IMR-90 (cell line): Measurements from ENCODE around the gene ACACA. TPM values are rescaled to one million over a fixed set of nuclear protein-coding genes. Genes with fewer than 3 reads are reported as not detected.

ENCODE experiments used
- ATAC-seq: fragments of 200-7000 bp; cut with Tn5 transposase; 2 replicates; pipeline ENCODE4 v1.9.1; 2020; ENCODE audit warnings: low read depth, mild to moderate bottlenecking, moderate library complexity
- BruUV-seq: library from RNA; stranded (reverse); fragments of 400-500 nt; replicated peaks from 2 replicates; lab custom pipeline; 2021; lab: Mats Ljungman, UMichigan
- CTCF ChIA-PET: fragments of 300-600 bp; formaldehyde crosslinking; extraction: SDS; loops from one replicate; lab custom pipeline; 2021; ENCODE audit warnings: antibody characterized with exemption; lab: Yijun Ruan, JAX
- POLR2A ChIA-PET: fragments of 300-600 bp; sonication (Branson Sonifier 250); formaldehyde crosslinking; loops from one replicate; lab custom pipeline; 2022; ENCODE audit warnings: antibody characterized with exemption; ENCODE audit not compliant: unreplicated experiment; lab: Charles Lee
- DNase-seq: peaks from one replicate; pipeline ENCODE4 v3.0.0; 2013
- H2AFZ ChIP-seq: replicated peaks from 2 replicates; pipeline ENCODE3; 2013; ENCODE audit warnings: low read length, mild to moderate bottlenecking; ENCODE audit not compliant: poor library complexity
- H2AK5ac ChIP-seq: 2 replicates; pipeline ENCODE4 v1.6.1; 2013; ENCODE audit warnings: low read depth, low read length, inconsistent platforms
- H2AK9ac ChIP-seq: replicated peaks from 2 replicates; pipeline ENCODE3; 2013; ENCODE audit warnings: mild to moderate bottlenecking, low read depth, low read length, moderate library complexity; ENCODE audit not compliant: poor library complexity
- H2BK120ac ChIP-seq: 2 replicates; pipeline ENCODE4 v1.6.1; 2013; ENCODE audit warnings: low read depth, low read length, inconsistent platforms
- H2BK15ac ChIP-seq: 3 replicates; pipeline ENCODE4 v1.6.1; 2013; ENCODE audit warnings: low read depth, low read length, inconsistent platforms
- H2BK20ac ChIP-seq: 2 replicates; pipeline ENCODE4 v1.6.1; 2013; ENCODE audit warnings: low read depth, mild to moderate bottlenecking, inconsistent platforms, low read length, moderate library complexity
- H2BK5ac ChIP-seq: 2 replicates; pipeline ENCODE4 v1.6.1; 2013; ENCODE audit warnings: mild to moderate bottlenecking, low read depth, low read length, inconsistent platforms; ENCODE audit not compliant: poor library complexity, severe bottlenecking
- H3K14ac ChIP-seq: replicated peaks from 2 replicates; pipeline ENCODE4 v1.6.1; 2013; ENCODE audit warnings: low read depth, low read length, inconsistent platforms
- H3K18ac ChIP-seq: 2 replicates; pipeline ENCODE4 v1.6.1; 2013; ENCODE audit warnings: low read depth, low read length, control low read depth
- H3K23ac ChIP-seq: 2 replicates; pipeline ENCODE4 v1.6.1; 2013; ENCODE audit warnings: low read depth, low read length, inconsistent platforms
- H3K27ac ChIP-seq: 2 replicates; pipeline ENCODE4 v1.5.1; 2013; ENCODE audit warnings: mild to moderate bottlenecking, control low read depth, low read length; ENCODE audit not compliant: insufficient read depth
- H3K27me3 ChIP-seq: 2 replicates; pipeline ENCODE4 v1.6.1; 2013; ENCODE audit warnings: low read length; ENCODE audit not compliant: control insufficient read depth, insufficient read depth
- H3K36me3 ChIP-seq: 2 replicates; pipeline ENCODE4 v1.6.1; 2013; ENCODE audit warnings: low read length, mixed read lengths; ENCODE audit not compliant: control insufficient read depth, insufficient read depth
- H3K4ac ChIP-seq: 2 replicates; pipeline ENCODE4 v1.6.1; 2013; ENCODE audit warnings: low read depth, low read length, inconsistent platforms
- H3K4me1 ChIP-seq: 2 replicates; pipeline ENCODE4 v1.6.1; 2013; ENCODE audit warnings: low read length, mixed read lengths; ENCODE audit not compliant: control insufficient read depth, insufficient read depth
- H3K4me2 ChIP-seq: 2 replicates; pipeline ENCODE4 v1.6.1; 2013; ENCODE audit warnings: low read depth, mild to moderate bottlenecking, control low read depth, low read length, moderate library complexity
- H3K4me3 ChIP-seq: 2 replicates; pipeline ENCODE4 v1.5.1; 2013; ENCODE audit warnings: low read depth, mild to moderate bottlenecking, control low read depth, low read length, moderate library complexity; ENCODE audit not compliant: insufficient read depth
- H3K56ac ChIP-seq: 2 replicates; pipeline ENCODE4 v1.6.1; 2013; ENCODE audit warnings: low read length, inconsistent platforms; ENCODE audit not compliant: insufficient read depth; ENCODE audit errors: extremely low read depth
- H3K79me1 ChIP-seq, 2 experiments: 2 replicates each; pipeline ENCODE4 v1.6.1; 2013; ENCODE audit warnings: low read length in 2 of 2, inconsistent platforms in 1 of 2, low read depth in 1 of 2
- H3K9ac ChIP-seq: 2 replicates; pipeline ENCODE4 v1.6.1; 2013; ENCODE audit warnings: low read depth, low read length, control low read depth
- H3K9me1 ChIP-seq: 2 replicates; pipeline ENCODE4 v1.6.1; 2013; ENCODE audit warnings: low read length, inconsistent platforms; ENCODE audit not compliant: insufficient read depth
- H3K9me3 ChIP-seq: 2 replicates; pipeline ENCODE4 v1.6.1; 2013; ENCODE audit warnings: low read length; ENCODE audit not compliant: control insufficient read depth, insufficient read depth
- H4K20me1 ChIP-seq: 2 replicates; pipeline ENCODE4 v1.6.1; 2013; ENCODE audit warnings: low read length, inconsistent platforms; ENCODE audit not compliant: insufficient read depth
- H4K5ac ChIP-seq: 2 replicates; pipeline ENCODE4 v1.6.1; 2013; ENCODE audit warnings: mild to moderate bottlenecking, low read depth, low read length, control low read depth
- H4K8ac ChIP-seq, 2 experiments: 2 replicates each; pipeline ENCODE4 v1.6.1; 2013; ENCODE audit warnings: low read depth in 2 of 2, low read length in 2 of 2, control low read depth in 1 of 2, inconsistent platforms in 1 of 2
- H4K91ac ChIP-seq: 2 replicates; pipeline ENCODE4 v1.6.1; 2013; ENCODE audit warnings: low read depth, low read length, inconsistent platforms; ENCODE audit not compliant: insufficient read depth
- CEBPB ChIP-seq: IDR thresholded peaks from 2 replicates; pipeline ENCODE4 v1.6.1; 2012; ENCODE audit warnings: low read depth, low read length, improper control_type of control experiment
- CHD1 ChIP-seq: IDR thresholded peaks from 2 replicates; pipeline ENCODE4 v1.6.1; 2012; ENCODE audit warnings: low read depth, low read length, improper control_type of control experiment
- MAFK ChIP-seq: IDR thresholded peaks from 2 replicates; pipeline ENCODE4 v1.6.1; 2012; ENCODE audit warnings: low read depth, low read length, improper control_type of control experiment
- MAZ ChIP-seq: IDR thresholded peaks from 2 replicates; pipeline ENCODE4 v1.6.1; 2012; ENCODE audit warnings: low read depth, mild to moderate bottlenecking, low read length, improper control_type of control experiment, moderate library complexity, borderline replicate concordance
- RCOR1 ChIP-seq: IDR thresholded peaks from 2 replicates; pipeline ENCODE4 v1.6.1; 2012; ENCODE audit warnings: mild to moderate bottlenecking, low read length, improper control_type of control experiment; ENCODE audit not compliant: insufficient replicate concordance
- RFX5 ChIP-seq: IDR thresholded peaks from 2 replicates; pipeline ENCODE4 v1.8.0; 2012; ENCODE audit warnings: low read depth, mild to moderate bottlenecking, low read length, moderate library complexity
- WGBS, 2 experiments: methylation state at CpG; one replicate each; pipeline versions ENCODE4 v1.1.5 to v1.1.7; 2013; ENCODE audit warnings: missing lambda C conversion rate in 2 of 2; ENCODE audit not compliant: insufficient read length in 1 of 2; ENCODE audit errors: extremely low coverage in 2 of 2; 5-methylcytosine and 5-hydroxymethylcytosine counted together
- dilution Hi-C: fragments of 300-500 bp; cut with HindIII; formaldehyde crosslinking; loops from one replicate; pipeline ENCODE4 v1.14.3; 2018; ENCODE audit warnings: low sequenced_read_pairs; ENCODE audit not compliant: unreplicated experiment
- in situ Hi-C: fragments of 300-500 bp; cut with MboI; formaldehyde crosslinking; loops from 3 replicates; pipeline ENCODE4 v1.14.3; 2019; ENCODE audit warnings: low sequenced_read_pairs, inconsistent platforms, mixed read lengths
- intact Hi-C: fragments of 100-400 bp; cut with micrococcal nuclease; formaldehyde crosslinking; loops from 2 replicates; pipeline ENCODE4 v1.10.0; 2022
- polyA plus RNA-seq, 3 experiments: library from polyadenylated mRNA; depleted of rRNA; stranded (reverse); fragments of >200 nt; gene quantifications; 2 replicates each; pipeline ENCODE4 v1.2.3, GENCODE V29; 2012; ENCODE audit warnings: low replicate concordance in 1 of 3
- total RNA-seq: library from RNA; depleted of rRNA; stranded (reverse); fragments of >200 nt; gene quantifications from 2 replicates; pipeline ENCODE4 v1.2.3, GENCODE V29; 2012
- TF ChIP-seq, protein P1 (sequence below): fragments of 150-350 bp; IDR thresholded peaks from 2 replicates; pipeline ENCODE4 v1.6.1; 2017; ENCODE audit warnings: mild to moderate bottlenecking, antibody characterized with exemption, low read length, low read depth

Gene ACACA
- total and polyA plus RNA-seq, 2 of the 4 experiments (the other 2 are of a cell fraction): 21.3 to 39.1 TPM

DNA sequence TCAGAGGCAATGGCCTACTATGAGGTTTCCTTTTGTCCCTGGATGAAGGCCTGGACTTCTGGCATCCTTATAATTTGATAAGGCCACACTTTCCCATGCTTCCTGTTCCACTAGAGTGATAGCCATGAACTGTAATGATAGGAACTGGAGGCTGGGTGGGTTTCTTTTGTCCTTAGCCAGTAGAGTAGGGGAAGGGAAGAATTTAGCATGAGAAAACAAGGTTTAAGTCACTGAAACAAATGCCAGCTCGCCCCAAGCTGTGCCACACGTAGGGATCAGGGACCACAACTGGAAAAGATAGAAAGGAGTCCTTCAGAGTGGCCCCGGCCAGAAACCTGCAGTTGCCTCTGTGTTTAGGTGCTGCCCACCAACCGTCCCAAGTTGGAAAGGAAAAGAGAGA is 111.7 kb downstream of the ACACA start:
- ATAC-seq: no peak
- intact Hi-C loops: no loop called here

More for the DNA sequence above, 111.7 kb downstream of the ACACA start:
- ChIA-PET CTCF (no interaction called here), POLR2A (no interaction called here)
- no peak for DNase-seq
- no peak overlapping the region for H3K18ac ChIP-seq
- no peak overlapping the region for H3K4me3 ChIP-seq
- H2AK5ac ChIP-seq: no peak overlapping the region
- H2AFZ ChIP-seq: no peak overlapping the region
- H4K20me1 ChIP-seq: no peaks in the 10 kb centered on the region
- dilution Hi-C loops: no loop called here
- H3K27me3 ChIP-seq: no peaks in the 10 kb centered on the region
- H3K4ac ChIP-seq: no peak overlapping the region
- no peak overlapping the region for H3K56ac ChIP-seq
- TF ChIP-seq RFX5 (no peak), RCOR1 (no peak), MAFK (no peak), CEBPB (no peak), CHD1 (no peak), MAZ (no peak)
- TF ChIP-seq, protein P1, sequence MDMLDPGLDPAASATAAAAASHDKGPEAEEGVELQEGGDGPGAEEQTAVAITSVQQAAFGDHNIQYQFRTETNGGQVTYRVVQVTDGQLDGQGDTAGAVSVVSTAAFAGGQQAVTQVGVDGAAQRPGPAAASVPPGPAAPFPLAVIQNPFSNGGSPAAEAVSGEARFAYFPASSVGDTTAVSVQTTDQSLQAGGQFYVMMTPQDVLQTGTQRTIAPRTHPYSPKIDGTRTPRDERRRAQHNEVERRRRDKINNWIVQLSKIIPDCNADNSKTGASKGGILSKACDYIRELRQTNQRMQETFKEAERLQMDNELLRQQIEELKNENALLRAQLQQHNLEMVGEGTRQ: no peak
- no peaks in the 10 kb centered on the region for H3K9me3 ChIP-seq
- H2BK15ac ChIP-seq: no peak overlapping the region
- H2BK5ac ChIP-seq: no peak overlapping the region
- H3K9me1 ChIP-seq: no peaks in the 10 kb centered on the region; the same call in 1 of the 2 replicates
- H3K14ac ChIP-seq: no peak overlapping the region
- peaks cover 6 to 37% of the 10 kb centered on the region in 2 experiments; a peak in 3 of 4 replicates for H3K79me1 ChIP-seq
- H3K4me1 ChIP-seq: peaks cover 8% of the 10 kb centered on the region
- H4K5ac ChIP-seq: no peak overlapping the region
- H3K4me2 ChIP-seq: no peak overlapping the region
- no peak overlapping the region for H3K23ac ChIP-seq
- no peak overlapping the region for H3K9ac ChIP-seq
- BruUV-seq: no TSS peak
- no peak overlapping the region for H2BK120ac ChIP-seq
- H3K36me3 ChIP-seq: no peaks in the 10 kb centered on the region
- H4K8ac ChIP-seq: no peak overlapping the region
- no peak overlapping the region for H2BK20ac ChIP-seq
- no peak overlapping the region for H2AK9ac ChIP-seq
- in situ Hi-C loops: no loop called here
- H4K91ac ChIP-seq: no peak overlapping the region
- WGBS, 2 experiments: no CpG with 5 or more reads among the region's 4 CpGs
- H3K27ac ChIP-seq: no peak overlapping the region
